ENCODE data around the gene CDC42EP5. TPM values are rescaled to one million over a fixed set of nuclear protein-coding genes. Genes with fewer than 3 reads are reported as not detected.
A peak's percentile ranks its signal among the peaks of the same experiment; 100 is the strongest.

The CDC42EP5 gene
- polyA plus RNA-seq, 3 donors: not detected

DNA sequence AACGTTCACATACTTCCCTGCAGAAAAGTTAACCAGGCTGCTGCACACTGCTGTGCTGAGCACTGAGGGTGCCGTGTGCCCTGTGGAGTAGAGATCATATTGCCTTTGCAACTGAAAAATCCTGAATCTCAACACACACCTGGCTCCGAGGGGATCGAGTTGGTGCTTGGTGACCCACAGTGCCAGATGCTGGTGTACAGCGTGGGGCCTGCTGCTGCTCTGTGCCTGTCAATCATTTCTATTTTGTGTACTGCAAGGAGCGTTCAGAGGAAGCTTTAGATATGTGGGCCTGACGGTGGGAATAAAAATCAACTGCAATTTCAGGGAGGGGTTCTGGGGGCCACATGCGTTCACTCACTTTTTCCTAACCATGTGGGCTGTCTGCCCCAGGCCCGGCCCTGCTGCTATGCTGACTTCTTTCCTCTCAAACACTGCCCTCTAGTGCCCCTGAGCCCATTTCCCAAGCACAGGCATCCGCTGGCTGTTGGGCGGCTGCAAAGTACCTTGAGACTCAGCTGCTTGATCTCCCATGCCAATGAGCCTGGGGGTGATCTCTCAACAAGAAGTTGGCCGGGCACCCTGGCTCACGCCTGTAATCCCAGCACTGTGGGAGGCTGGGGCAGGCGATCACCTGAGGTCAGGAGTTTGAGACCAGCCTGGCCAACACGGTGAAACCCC is 33.8 kb downstream of the CDC42EP5 start:
- intact Hi-C loops (cut with micrococcal nuclease): no loop called here
- WGBS (ENCODE audit: insufficient coverage): 79% methylated on average over 12 of the region's 15 CpGs
- Histone ChIP-seq H3K4me1 (ENCODE audit: control insufficient read depth in 1 of 2, insufficient read depth in 2 of 2, low read length in 2 of 2) (peaks cover 0 to 6% of the 10 kb centered on the region in 2 donors), H3K9me3 (replicated peaks in 1 of 2; ENCODE audit: control insufficient read depth in 1 of 2, insufficient read depth in 1 of 2, low read length in 2 of 2) (no peaks in the 10 kb centered on the region), H3K27ac (ENCODE audit: low read depth in 1 of 2, low read length in 2 of 2) (no peak overlapping the region), H3K4me3 (replicated peaks in 1 of 3; ENCODE audit: low read depth in 2 of 3, low read length in 3 of 3) (no peak overlapping the region), H3K27me3 (ENCODE audit: control insufficient read depth in 2 of 2, insufficient read depth in 2 of 2, low read length in 2 of 2) (peaks cover 0 to 3% of the 10 kb centered on the region in 2 donors), H4K20me1 (ENCODE audit: insufficient read depth, low read length) (peaks cover 43% of the 10 kb centered on the region), H3K79me2 (ENCODE audit: insufficient read depth, low read length) (peaks cover 4% of the 10 kb centered on the region), H2AFZ (ENCODE audit: insufficient read depth, low read depth, low read length, poor library complexity, severe bottlenecking) (no peak overlapping the region), H3K4me2 (replicated peaks; ENCODE audit: extremely low read depth, low read length, poor library complexity, severe bottlenecking) (no peak overlapping the region), H3K36me3 (replicated peaks in 1 of 2; ENCODE audit: control insufficient read depth in 1 of 2, insufficient read depth in 2 of 2, low read length in 2 of 2) (peaks cover 5 to 21% of the 10 kb centered on the region in 2 donors), H3K9ac (ENCODE audit: insufficient read depth, low read length, poor library complexity, severe bottlenecking) (no peak overlapping the region)
- no peak for DNase-seq
- H3K27ac Mint-ChIP-seq: no peak overlapping the region
- peaks cover 31 to 67% of the 10 kb centered on the region in 2 donors for H3K36me3 Mint-ChIP-seq
- H3K27me3 Mint-ChIP-seq (ENCODE audit: low read depth in 3 of 3): peaks cover 0 to 8% (median 0%) of the 10 kb centered on the region in 3 donors
- TF ChIP-seq, protein P1, sequence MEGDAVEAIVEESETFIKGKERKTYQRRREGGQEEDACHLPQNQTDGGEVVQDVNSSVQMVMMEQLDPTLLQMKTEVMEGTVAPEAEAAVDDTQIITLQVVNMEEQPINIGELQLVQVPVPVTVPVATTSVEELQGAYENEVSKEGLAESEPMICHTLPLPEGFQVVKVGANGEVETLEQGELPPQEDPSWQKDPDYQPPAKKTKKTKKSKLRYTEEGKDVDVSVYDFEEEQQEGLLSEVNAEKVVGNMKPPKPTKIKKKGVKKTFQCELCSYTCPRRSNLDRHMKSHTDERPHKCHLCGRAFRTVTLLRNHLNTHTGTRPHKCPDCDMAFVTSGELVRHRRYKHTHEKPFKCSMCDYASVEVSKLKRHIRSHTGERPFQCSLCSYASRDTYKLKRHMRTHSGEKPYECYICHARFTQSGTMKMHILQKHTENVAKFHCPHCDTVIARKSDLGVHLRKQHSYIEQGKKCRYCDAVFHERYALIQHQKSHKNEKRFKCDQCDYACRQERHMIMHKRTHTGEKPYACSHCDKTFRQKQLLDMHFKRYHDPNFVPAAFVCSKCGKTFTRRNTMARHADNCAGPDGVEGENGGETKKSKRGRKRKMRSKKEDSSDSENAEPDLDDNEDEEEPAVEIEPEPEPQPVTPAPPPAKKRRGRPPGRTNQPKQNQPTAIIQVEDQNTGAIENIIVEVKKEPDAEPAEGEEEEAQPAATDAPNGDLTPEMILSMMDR (IDR thresholded peaks at IDR 0.05): peak; percentile 24
- H3K9me3 Mint-ChIP-seq: no peaks in the 10 kb centered on the region
- no peak overlapping the region for H3K4me3 Mint-ChIP-seq
- H3K4me1 Mint-ChIP-seq: peaks cover 4% of the 10 kb centered on the region

DNA sequence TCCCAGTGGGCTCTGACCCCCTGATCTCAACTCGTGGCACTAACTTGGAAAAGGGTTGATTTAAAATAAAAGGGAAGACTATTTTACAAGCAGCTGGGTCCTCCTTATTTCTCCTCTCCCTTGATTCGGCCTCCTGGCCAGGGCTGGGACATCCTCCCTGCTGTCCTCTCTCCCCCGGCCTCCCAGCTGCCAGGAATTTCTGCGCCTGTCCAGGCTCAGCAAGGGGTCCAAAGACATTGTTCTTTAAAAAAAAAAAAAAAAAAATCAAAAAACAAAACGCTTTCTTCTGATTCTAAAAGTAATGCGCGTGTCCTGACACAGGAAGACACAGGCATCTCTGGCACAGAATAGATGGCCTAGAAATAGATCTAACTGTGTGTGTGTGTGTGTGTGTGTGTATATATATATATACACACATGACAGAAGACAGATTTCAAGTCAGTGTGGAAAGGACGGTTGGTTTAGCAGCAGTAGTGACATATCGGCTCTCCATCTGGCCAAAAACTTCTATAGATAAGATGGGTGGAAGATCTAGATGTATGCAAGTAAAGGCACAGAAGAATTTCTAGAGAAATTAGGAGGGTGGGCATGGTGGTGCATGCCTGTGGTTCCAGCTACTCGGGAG is 36.4 kb downstream of the CDC42EP5 start:
- Mint-ChIP-seq H3K4me3 (no peak overlapping the region), H3K4me1 (peaks cover 4% of the 10 kb centered on the region), H3K27me3 (ENCODE audit: low read depth in 3 of 3) (peaks cover 14 to 31% (median 14%) of the 10 kb centered on the region in 3 donors), H3K9me3 (peaks cover 0 to 2% (median 0%) of the 10 kb centered on the region in 7 donors), H3K36me3 (peaks cover 18 to 41% of the 10 kb centered on the region in 2 donors), H3K27ac (no peak overlapping the region)
- H3K9ac ChIP-seq (ENCODE audit: insufficient read depth, low read length, poor library complexity, severe bottlenecking): no peak overlapping the region
- H3K4me1 ChIP-seq (ENCODE audit: control insufficient read depth in 1 of 2, insufficient read depth in 2 of 2, low read length in 2 of 2): peaks cover 0 to 6% of the 10 kb centered on the region in 2 donors
- no peak overlapping the region for H3K4me3 ChIP-seq (replicated peaks in 1 of 3; ENCODE audit: low read depth in 2 of 3, low read length in 3 of 3)
- H3K36me3 ChIP-seq (replicated peaks in 1 of 2; ENCODE audit: control insufficient read depth in 1 of 2, insufficient read depth in 2 of 2, low read length in 2 of 2): peaks cover 5 to 16% of the 10 kb centered on the region in 2 donors
- H4K20me1 ChIP-seq (ENCODE audit: insufficient read depth, low read length): peaks cover 51% of the 10 kb centered on the region
- H3K27ac ChIP-seq (ENCODE audit: low read depth in 1 of 2, low read length in 2 of 2): no peak overlapping the region
- no peaks in the 10 kb centered on the region for H3K9me3 ChIP-seq (replicated peaks in 1 of 2; ENCODE audit: control insufficient read depth in 1 of 2, insufficient read depth in 1 of 2, low read length in 2 of 2)
- no peak overlapping the region for H2AFZ ChIP-seq (ENCODE audit: insufficient read depth, low read depth, low read length, poor library complexity, severe bottlenecking)
- no peak for DNase-seq
- TF ChIP-seq, protein P1 (IDR thresholded peaks at IDR 0.05): no peak
- intact Hi-C loops (cut with micrococcal nuclease): no loop called here
- no peak overlapping the region for H3K4me2 ChIP-seq (replicated peaks; ENCODE audit: extremely low read depth, low read length, poor library complexity, severe bottlenecking)
- no peaks in the 10 kb centered on the region for H3K79me2 ChIP-seq (ENCODE audit: insufficient read depth, low read length)
- 97% methylated on average over 5 of the region's 10 CpGs for WGBS (ENCODE audit: insufficient coverage)
- H3K27me3 ChIP-seq (ENCODE audit: control insufficient read depth in 2 of 2, insufficient read depth in 2 of 2, low read length in 2 of 2): peaks cover 0 to 16% of the 10 kb centered on the region in 2 donors

All from CD14-positive monocyte (primary cell).